Ishikawa (cell line): Measurements from ENCODE around the gene TMCC1.

ENCODE experiments used
- CEBPB ChIP-seq: IDR thresholded peaks from 2 replicates; pipeline ENCODE4 v1.6.1; 2012
- CREB1 ChIP-seq: IDR thresholded peaks from 2 replicates; pipeline ENCODE4 v1.6.1; 2012; ENCODE audit warnings: low read depth
- EGR1 ChIP-seq: IDR thresholded peaks from 2 replicates; pipeline ENCODE4 v1.6.1; 2012
- EP300 ChIP-seq: IDR thresholded peaks from 2 replicates; pipeline ENCODE4 v1.6.1; 2012; ENCODE audit warnings: borderline replicate concordance
- FOXM1 ChIP-seq: IDR thresholded peaks from 2 replicates; pipeline ENCODE4 v1.6.1; 2012; ENCODE audit warnings: low read depth, borderline replicate concordance
- MAX ChIP-seq: IDR thresholded peaks from 2 replicates; pipeline ENCODE4 v1.6.1; 2012
- NFIC ChIP-seq: IDR thresholded peaks from 2 replicates; pipeline ENCODE4 v1.6.1; 2012
- RAD21 ChIP-seq: IDR thresholded peaks from 2 replicates; pipeline ENCODE4 v1.6.1; 2012; ENCODE audit warnings: low read depth
- TAF1 ChIP-seq: IDR thresholded peaks from 2 replicates; pipeline ENCODE4 v1.6.1; 2012; ENCODE audit warnings: low read depth, mild to moderate bottlenecking
- TCF12 ChIP-seq: IDR thresholded peaks from 2 replicates; pipeline ENCODE4 v1.6.1; 2012; ENCODE audit warnings: low read depth
- TEAD4 ChIP-seq: IDR thresholded peaks from 2 replicates; pipeline ENCODE4 v1.6.1; 2012
- USF1 ChIP-seq: IDR thresholded peaks from 2 replicates; pipeline ENCODE4 v1.6.1; 2012
- YY1 ChIP-seq: IDR thresholded peaks from 2 replicates; pipeline ENCODE4 v1.6.1; 2012; ENCODE audit warnings: low read depth
- ZBTB7A ChIP-seq: IDR thresholded peaks from 2 replicates; pipeline ENCODE4 v1.6.1; 2012; ENCODE audit warnings: low read depth
- TF ChIP-seq, protein P1 (sequence below): IDR thresholded peaks from 2 replicates; pipeline ENCODE4 v1.6.1; 2012; ENCODE audit warnings: low read depth, mild to moderate bottlenecking

TMCC1 gene

DNA sequence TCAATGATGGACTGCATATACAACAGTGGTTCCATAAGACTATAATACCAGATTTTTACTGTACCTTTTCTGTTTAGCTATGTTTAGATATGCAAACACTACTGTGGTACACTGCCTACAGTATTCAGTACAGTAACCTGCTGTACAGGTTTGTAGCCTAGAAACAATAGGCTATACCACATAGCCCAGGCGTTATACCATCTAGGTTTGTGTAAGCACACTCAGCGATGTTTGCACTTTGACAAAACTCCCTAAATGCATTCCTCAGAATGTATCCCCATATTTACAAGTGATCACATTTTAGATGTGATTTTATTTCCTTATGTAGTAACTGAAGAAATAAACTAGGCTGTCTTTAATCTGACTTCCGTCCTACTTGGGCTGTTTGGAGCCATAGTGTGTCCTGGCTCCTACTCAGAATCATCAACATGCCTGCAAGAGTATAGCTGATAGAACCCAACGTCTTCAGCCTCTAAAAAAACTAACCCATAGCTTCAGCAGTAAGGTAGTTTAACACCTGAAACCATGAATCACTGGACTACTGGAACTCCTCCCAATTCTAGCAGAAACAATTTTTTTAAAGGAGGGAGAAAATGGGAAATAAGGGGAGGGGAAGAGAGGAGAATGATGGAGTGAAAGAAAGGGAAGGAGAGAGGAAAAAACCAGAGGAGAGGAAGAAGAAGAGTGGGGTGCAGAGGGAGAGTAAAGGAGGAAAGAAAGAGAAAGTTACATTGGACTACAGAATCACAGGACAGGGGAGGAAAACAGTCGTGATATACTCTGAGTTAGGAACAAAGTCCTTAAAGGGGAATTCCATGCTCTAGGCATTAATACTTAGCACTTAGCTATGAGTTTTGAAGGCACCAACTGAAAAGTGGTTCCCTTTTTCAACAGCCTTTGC is 219.4 kb downstream of the TMCC1 start:
- TF ChIP-seq ZBTB7A (no peak), YY1 (no peak), EP300 (no peak), CREB1 (no peak), TEAD4 (no peak), CEBPB (no peak), TCF12 (no peak)
- TF ChIP-seq, protein P1, sequence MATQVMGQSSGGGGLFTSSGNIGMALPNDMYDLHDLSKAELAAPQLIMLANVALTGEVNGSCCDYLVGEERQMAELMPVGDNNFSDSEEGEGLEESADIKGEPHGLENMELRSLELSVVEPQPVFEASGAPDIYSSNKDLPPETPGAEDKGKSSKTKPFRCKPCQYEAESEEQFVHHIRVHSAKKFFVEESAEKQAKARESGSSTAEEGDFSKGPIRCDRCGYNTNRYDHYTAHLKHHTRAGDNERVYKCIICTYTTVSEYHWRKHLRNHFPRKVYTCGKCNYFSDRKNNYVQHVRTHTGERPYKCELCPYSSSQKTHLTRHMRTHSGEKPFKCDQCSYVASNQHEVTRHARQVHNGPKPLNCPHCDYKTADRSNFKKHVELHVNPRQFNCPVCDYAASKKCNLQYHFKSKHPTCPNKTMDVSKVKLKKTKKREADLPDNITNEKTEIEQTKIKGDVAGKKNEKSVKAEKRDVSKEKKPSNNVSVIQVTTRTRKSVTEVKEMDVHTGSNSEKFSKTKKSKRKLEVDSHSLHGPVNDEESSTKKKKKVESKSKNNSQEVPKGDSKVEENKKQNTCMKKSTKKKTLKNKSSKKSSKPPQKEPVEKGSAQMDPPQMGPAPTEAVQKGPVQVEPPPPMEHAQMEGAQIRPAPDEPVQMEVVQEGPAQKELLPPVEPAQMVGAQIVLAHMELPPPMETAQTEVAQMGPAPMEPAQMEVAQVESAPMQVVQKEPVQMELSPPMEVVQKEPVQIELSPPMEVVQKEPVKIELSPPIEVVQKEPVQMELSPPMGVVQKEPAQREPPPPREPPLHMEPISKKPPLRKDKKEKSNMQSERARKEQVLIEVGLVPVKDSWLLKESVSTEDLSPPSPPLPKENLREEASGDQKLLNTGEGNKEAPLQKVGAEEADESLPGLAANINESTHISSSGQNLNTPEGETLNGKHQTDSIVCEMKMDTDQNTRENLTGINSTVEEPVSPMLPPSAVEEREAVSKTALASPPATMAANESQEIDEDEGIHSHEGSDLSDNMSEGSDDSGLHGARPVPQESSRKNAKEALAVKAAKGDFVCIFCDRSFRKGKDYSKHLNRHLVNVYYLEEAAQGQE = no peak

GRCh38 chr3:129673012-129673411 is 220.5 kb downstream of the TMCC1 start:
- TF ChIP-seq TCF12 = no peak
- no peak for TF ChIP-seq ZBTB7A
- TF ChIP-seq FOXM1 = no peak
- no peak for TF ChIP-seq RAD21
- no peak for TF ChIP-seq TEAD4
- TF ChIP-seq CREB1 = no peak
- TF ChIP-seq YY1 = no peak
- TF ChIP-seq USF1 = no peak
- no peak for TF ChIP-seq EGR1
- TF ChIP-seq MAX = no peak
- TF ChIP-seq NFIC = no peak
- no peak for TF ChIP-seq CEBPB
- no peak for TF ChIP-seq TAF1
- TF ChIP-seq EP300 = no peak
- TF ChIP-seq, protein P1 = no peak

- TF ChIP-seq USF1 (no peak), TCF12 (no peak), RAD21 (no peak), CREB1 (no peak), TAF1 (no peak), ZBTB7A (no peak), YY1 (no peak), EP300 (no peak), EGR1 (no peak), NFIC (no peak), TEAD4 (no peak), FOXM1 (no peak), CEBPB (no peak), MAX (no peak)
- TF ChIP-seq, protein P1 = no peak
Measured at GRCh38 chr3:129672412-129672811, 221.1 kb downstream of the TMCC1 start.

GRCh38 chr3:129665024-129665768 is 228.3 kb downstream of the TMCC1 start:
- TF ChIP-seq CREB1 (no peak), TAF1 (no peak), RAD21 (no peak), YY1 (no peak), NFIC (no peak), EP300 (no peak)
- TF ChIP-seq, protein P1 = no peak
